ENCODE data around the gene RNF123. TPM values are rescaled to one million over a fixed set of nuclear protein-coding genes. Genes with fewer than 3 reads are reported as not detected.

RNF123 gene
- total RNA-seq, 4 donors from 2014 or later: 23.4 to 36.2 (median 31.5) TPM

- intact Hi-C loops (cut with DNase I): no loop called here
- H3K4me3 ChIP-seq: no peak overlapping the region
- no peak for TF ChIP-seq POLR2AphosphoS5 (IDR thresholded peaks at IDR 0.05)
- no peak for TF ChIP-seq CTCF (IDR thresholded peaks at IDR 0.05)
- no peak for TF ChIP-seq EP300 (IDR thresholded peaks at IDR 0.05)
- no peak for TF ChIP-seq POLR2A (IDR thresholded peaks at IDR 0.05; ENCODE audit: low read depth)
- WGBS: 75% methylated on average over 7 of the region's 8 CpGs
- no peak overlapping the region for H3K27ac ChIP-seq (replicated peaks in 1 of 4)
- peaks cover 3 to 7% (median 6%) of the 10 kb centered on the region in 4 donors for H3K4me1 ChIP-seq
- no peak for DNase-seq (ENCODE audit: extremely low spot score)
- peaks cover 0 to 12% (median 0%) of the 10 kb centered on the region in 4 donors for H3K27me3 ChIP-seq
- H3K36me3 ChIP-seq: no peaks in the 10 kb centered on the region
- H3K9me3 ChIP-seq: no peaks in the 10 kb centered on the region
Measured at GRCh38 chr3:49653621-49654020, 35.7 kb upstream of the RNF123 start.

- 97% methylated on average over 7 of the region's 17 CpGs for WGBS
- H3K27ac ChIP-seq (replicated peaks in 1 of 4): no peak overlapping the region
- H3K36me3 ChIP-seq: no peaks in the 10 kb centered on the region
- H3K9me3 ChIP-seq: no peaks in the 10 kb centered on the region
- intact Hi-C loops (cut with DNase I): no loop called here
- peaks cover 0 to 7% (median 6%) of the 10 kb centered on the region in 4 donors for H3K4me1 ChIP-seq
- no peak for DNase-seq (ENCODE audit: extremely low spot score)
- H3K27me3 ChIP-seq: peaks cover 0 to 12% (median 0%) of the 10 kb centered on the region in 4 donors
- TF ChIP-seq CTCF (IDR thresholded peaks at IDR 0.05): no peak
- TF ChIP-seq POLR2A (IDR thresholded peaks at IDR 0.05; ENCODE audit: low read depth): no peak
- TF ChIP-seq POLR2AphosphoS5 (IDR thresholded peaks at IDR 0.05): no peak
- no peak for TF ChIP-seq EP300 (IDR thresholded peaks at IDR 0.05)
- H3K4me3 ChIP-seq: no peak overlapping the region
Measured at GRCh38 chr3:49654176-49654825, 35.1 kb upstream of the RNF123 start.

DNA sequence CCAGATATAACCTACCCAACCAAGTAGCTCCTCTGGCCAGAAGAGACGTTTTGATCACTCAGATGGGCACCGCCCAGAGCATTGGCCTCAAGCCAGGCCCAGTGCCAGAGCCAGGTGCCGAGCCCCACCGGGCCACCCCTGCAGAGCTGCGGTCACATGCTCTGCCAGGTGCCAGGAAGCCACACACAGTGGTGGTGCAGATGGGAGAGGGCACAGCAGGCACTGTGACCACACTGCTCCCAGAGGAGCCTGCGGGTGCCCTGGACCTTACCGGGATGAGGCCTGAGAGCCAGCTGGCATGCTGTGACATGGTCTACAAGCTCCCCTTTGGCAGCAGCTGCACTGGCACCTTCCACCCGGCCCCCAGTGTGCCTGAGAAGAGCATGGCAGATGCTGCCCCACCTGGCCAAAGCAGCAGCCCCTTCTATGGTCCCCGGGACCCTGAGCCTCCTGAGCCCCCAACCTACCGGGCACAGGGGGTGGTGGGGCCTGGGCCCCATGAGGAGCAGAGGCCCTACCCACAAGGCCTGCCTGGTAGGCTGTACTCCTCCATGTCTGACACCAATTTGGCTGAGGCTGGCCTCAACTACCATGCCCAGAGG lies 34.3 kb upstream of the RNF123 start:
- Histone ChIP-seq H3K36me3 (no peaks in the 10 kb centered on the region), H3K4me1 (peaks cover 0 to 7% (median 6%) of the 10 kb centered on the region in 4 donors), H3K27ac (replicated peaks in 1 of 4) (no peak overlapping the region), H3K9me3 (no peaks in the 10 kb centered on the region), H3K27me3 (peaks cover 0 to 12% (median 0%) of the 10 kb centered on the region in 4 donors), H3K4me3 (no peak overlapping the region)
- WGBS: 80% methylated on average over 3 of the region's 10 CpGs
- no peak for TF ChIP-seq POLR2A (IDR thresholded peaks at IDR 0.05; ENCODE audit: low read depth)
- TF ChIP-seq POLR2AphosphoS5 (IDR thresholded peaks at IDR 0.05): no peak
- TF ChIP-seq EP300 (IDR thresholded peaks at IDR 0.05): no peak
- no peak for TF ChIP-seq CTCF (IDR thresholded peaks at IDR 0.05)
- DNase-seq (ENCODE audit: extremely low spot score): no peak
- intact Hi-C loops (cut with DNase I): no loop called here

DNA sequence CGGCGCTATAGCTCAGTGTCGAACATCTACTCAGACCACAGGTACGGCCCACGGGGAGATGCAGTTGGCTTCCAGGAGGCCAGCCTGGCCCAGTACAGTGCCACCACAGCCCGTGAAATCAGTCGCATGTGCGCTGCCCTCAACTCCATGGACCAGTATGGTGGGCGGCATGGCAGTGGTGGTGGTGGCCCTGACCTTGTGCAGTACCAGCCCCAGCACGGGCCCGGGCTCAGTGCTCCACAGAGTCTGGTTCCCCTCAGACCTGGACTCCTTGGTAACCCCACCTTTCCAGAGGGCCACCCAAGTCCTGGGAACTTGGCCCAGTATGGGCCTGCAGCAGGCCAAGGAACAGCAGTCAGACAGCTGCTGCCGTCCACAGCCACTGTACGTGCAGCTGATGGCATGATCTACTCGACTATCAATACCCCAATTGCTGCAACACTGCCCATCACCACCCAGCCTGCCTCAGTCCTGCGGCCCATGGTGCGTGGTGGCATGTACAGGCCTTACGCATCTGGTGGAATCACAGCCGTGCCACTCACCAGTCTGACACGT lies 33.5 kb upstream of the RNF123 start:
- no peak overlapping the region for H3K27ac ChIP-seq (replicated peaks in 1 of 4)
- no peak overlapping the region for H3K4me3 ChIP-seq
- H3K4me1 ChIP-seq: peaks cover 0 to 7% (median 6%) of the 10 kb centered on the region in 4 donors
- intact Hi-C loops (cut with DNase I): no loop called here
- no peaks in the 10 kb centered on the region for H3K36me3 ChIP-seq
- no peak for DNase-seq (ENCODE audit: extremely low spot score)
- no peak for TF ChIP-seq POLR2A (IDR thresholded peaks at IDR 0.05; ENCODE audit: low read depth)
- no peak for TF ChIP-seq POLR2AphosphoS5 (IDR thresholded peaks at IDR 0.05)
- TF ChIP-seq EP300 (IDR thresholded peaks at IDR 0.05): no peak
- no peak for TF ChIP-seq CTCF (IDR thresholded peaks at IDR 0.05)
- H3K9me3 ChIP-seq: no peaks in the 10 kb centered on the region
- peaks cover 0 to 12% (median 0%) of the 10 kb centered on the region in 4 donors for H3K27me3 ChIP-seq
- 97% methylated on average over 16 of the region's 19 CpGs for WGBS

All from esophagus muscularis mucosa (tissue), 4 donors.